ENCODE data around the gene RGPD5.
"Not testable (repeated sequence)": the region's sequence is repeated elsewhere in the genome, so short reads cannot be mapped to it uniquely, and the experiment has no call there.

- not testable (repeated sequence) for TF ChIP-seq MXI1 (conservative IDR thresholded peaks at IDR 0.05; ENCODE audit: poor library complexity, severe bottlenecking)
- TF ChIP-seq, protein P1, sequence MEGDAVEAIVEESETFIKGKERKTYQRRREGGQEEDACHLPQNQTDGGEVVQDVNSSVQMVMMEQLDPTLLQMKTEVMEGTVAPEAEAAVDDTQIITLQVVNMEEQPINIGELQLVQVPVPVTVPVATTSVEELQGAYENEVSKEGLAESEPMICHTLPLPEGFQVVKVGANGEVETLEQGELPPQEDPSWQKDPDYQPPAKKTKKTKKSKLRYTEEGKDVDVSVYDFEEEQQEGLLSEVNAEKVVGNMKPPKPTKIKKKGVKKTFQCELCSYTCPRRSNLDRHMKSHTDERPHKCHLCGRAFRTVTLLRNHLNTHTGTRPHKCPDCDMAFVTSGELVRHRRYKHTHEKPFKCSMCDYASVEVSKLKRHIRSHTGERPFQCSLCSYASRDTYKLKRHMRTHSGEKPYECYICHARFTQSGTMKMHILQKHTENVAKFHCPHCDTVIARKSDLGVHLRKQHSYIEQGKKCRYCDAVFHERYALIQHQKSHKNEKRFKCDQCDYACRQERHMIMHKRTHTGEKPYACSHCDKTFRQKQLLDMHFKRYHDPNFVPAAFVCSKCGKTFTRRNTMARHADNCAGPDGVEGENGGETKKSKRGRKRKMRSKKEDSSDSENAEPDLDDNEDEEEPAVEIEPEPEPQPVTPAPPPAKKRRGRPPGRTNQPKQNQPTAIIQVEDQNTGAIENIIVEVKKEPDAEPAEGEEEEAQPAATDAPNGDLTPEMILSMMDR (IDR thresholded peaks at IDR 0.05; ENCODE audit: poor library complexity, severe bottlenecking) = not testable (repeated sequence)
Measured at GRCh38 chr2:109761043-109761454, 33.1 kb upstream of the RGPD5 start.

Data from neural cell (in vitro differentiated cells).